Activated CD8-positive, alpha-beta memory T cell treated with anti-CD3 and anti-CD28 coated beads, Interleukin-2, amount 50 U/mL, for 48 hours (primary cell): Measurements from ENCODE around the gene CKAP2L.

Source experiments
- DNase-seq: peaks from one replicate; pipeline ENCODE4 v3.0.0-alpha.2; 2020

Gene CKAP2L

DNA sequence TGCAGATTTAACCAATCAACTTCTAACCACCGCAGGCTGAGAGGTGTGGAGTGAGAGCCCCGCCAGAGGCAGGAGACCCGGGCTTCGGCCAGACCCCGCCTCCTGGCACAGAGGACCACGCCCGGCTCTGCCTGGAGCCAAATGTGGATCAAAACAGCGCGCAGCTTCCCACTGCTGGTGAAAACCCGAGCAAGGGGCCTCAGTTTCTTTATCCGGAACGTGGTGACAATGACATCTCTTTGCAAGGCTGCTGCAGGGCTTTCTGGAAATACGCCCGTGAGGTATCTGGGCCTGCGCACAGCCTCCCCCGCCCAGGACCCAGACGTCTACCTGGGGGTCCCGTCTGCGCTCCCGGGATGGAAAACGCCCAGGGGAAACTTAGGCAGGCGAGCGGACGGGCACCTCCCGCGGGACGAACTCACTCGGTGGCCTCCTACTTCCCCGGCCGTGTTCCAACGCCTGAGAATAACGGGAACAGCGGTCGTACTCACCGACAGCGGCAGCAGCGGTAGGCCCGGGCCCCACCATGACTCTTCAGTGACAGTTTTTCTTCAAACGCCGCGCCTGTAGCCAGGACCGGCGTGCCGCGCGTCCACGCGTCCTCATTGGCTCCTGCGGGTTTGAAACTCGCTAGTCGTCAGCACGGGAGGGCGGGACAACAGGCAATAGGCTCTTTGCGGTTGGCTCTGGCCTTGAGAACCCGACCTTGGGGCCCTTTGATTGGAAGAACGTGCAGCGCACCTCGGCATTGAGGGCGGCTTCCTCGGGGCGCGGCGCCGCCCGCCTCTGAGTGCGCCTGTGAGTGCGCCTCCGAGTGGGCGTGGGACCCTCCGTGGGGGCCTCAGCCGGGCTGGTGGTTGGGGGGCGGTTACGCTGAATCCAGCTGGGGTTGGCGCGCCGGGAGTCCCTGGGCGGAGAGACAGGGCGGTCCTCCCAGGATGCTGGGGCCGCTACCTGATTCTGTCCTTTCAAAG lies at the start of gene CKAP2L:
Gene CKAP2L, minus strand, starts transcription at position 539 of the 974 bp plus-strand sequence. Its CDS starts 11 bp downstream, at position 528.
- peak; percentile 94 for DNase-seq

- no peak for DNase-seq
Observed at GRCh38 chr2:112813280-112813966, 49.0 kb upstream of the CKAP2L start.

GRCh38 chr2:112812318-112813267 lies 48.2 kb upstream of the CKAP2L start:
- no peak for DNase-seq

GRCh38 chr2:112811841-112812306 lies 47.5 kb upstream of the CKAP2L start:
- no peak for DNase-seq

- DNase-seq, result no peak
Observed at GRCh38 chr2:112811276-112811831, 46.9 kb upstream of the CKAP2L start.

GRCh38 chr2:112809112-112809511 lies 44.7 kb upstream of the CKAP2L start:
- no peak for DNase-seq

GRCh38 chr2:112807233-112807807 lies 42.9 kb upstream of the CKAP2L start:
- DNase-seq, result no peak

GRCh38 chr2:112805542-112805941 lies 41.1 kb upstream of the CKAP2L start:
- no peak for DNase-seq

DNA sequence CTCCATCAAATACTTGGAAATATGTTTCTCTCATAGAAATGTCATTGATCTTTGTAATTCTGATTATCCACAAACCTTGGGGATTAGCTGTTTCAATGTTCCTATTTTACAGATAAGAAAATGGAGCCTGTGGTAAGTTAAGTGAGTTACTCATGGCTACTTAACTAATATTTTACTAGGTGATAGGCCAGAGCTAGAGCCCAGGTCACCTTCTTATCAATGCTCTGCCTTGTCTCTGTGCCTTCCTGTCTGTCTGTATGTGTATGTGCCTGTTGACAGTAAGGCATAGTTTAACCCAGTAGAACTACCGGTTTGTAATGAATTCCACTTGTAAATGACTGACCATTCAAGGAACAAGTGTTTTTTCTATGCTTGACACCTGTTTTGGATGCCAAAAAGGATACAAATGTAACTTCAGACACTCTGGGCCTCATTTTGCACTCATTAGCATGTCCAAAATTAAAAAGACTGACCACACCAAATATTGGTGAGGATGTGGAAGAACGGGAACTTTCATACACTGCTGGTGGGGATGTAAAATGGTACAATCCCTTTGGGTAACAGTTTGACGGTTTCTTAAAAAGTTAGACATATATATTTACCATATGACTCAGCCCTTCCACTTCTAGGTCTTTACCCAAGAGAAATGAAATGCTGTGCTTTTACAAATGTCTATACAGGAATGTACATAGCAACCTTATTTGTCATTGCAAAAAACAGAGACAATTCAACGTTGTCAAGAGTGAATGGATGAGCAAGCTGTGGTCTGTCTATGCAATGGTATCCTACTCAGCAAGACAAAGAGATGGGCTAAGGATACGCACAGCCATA lies 39.5 kb upstream of the CKAP2L start:
- no peak for DNase-seq

DNA sequence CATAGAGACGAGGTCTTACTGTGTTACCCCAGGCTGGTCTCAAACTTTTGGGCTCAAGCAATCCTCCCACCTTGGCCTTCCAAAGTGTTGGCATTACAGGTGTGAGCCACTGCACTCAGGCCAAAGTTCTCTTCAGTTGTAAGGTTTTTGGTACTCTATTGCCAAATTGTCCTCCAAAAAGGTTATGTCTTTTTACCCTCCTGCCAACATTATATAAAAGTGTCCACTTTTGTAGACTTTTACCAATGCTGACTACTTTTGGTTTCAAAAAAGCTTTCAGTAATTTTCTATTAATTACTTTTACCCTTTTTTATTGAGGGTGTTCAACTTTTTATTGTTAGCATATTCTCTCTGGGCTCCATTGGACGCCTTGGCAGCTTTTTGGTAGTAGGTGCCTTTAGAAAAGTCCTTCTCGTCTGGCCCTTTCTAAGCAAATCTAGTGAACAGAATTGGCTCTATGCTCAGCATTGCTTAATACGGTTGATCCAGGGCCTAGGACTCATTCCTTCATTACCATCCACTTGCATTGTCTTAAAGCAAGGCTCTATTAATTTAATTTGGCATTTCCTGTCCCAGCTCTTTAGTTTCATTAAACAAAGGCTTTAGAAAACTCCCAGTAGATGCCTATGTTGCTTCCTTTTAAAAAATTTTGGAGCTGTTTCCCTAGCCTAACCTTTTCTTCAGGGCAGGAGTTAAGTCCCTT lies 36.6 kb upstream of the CKAP2L start:
- DNase-seq, result no peak

- no peak for DNase-seq
Observed at GRCh38 chr2:112798979-112799975, 34.9 kb upstream of the CKAP2L start.

GRCh38 chr2:112796486-112796885 lies 32.1 kb upstream of the CKAP2L start:
- no peak for DNase-seq

DNA sequence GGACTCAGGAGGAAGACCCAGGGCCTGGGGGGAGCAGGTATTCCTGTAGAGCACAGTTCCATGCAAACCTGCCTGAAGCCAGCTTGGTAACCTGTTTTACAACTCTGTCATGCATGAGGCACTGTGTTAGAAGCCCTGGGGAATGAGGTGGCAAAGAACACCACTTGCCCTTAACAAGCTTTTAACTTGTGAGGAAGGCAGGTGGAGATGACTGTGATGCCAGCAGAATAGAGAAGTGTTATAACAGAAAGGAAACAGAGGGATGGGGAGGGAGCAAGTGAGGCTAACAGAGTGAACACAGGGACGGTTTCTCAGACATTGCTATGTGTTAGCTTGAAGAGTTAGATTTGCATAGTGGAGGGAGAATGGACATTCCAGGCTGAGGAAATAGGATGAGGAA lies 31.4 kb upstream of the CKAP2L start:
- no peak for DNase-seq

GRCh38 chr2:112794841-112795240 lies 30.4 kb upstream of the CKAP2L start:
- DNase-seq, result no peak

GRCh38 chr2:112794131-112794733 lies 29.8 kb upstream of the CKAP2L start:
- DNase-seq, result no peak

- no peak for DNase-seq
Observed at GRCh38 chr2:112793449-112793978, 29.1 kb upstream of the CKAP2L start.

DNA sequence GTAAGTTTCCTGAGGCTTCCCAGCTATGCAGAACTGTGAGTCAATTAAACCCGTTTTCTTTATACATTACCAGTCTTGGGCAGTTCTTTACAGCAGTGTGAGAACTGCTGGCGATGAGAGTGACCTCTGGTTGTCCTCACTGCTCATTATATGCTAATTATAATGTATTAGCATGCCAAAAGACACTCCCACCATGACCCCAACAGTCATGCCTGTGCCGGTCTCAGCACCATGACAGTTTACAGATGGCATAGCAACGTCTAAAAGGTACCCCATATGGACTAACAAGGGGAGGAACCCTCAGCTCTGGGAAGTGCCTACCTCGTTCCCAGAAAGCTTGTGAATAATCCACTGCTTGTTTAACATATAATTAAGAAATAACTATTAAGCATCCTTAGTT lies 28.0 kb upstream of the CKAP2L start:
- DNase-seq, result no peak

DNA sequence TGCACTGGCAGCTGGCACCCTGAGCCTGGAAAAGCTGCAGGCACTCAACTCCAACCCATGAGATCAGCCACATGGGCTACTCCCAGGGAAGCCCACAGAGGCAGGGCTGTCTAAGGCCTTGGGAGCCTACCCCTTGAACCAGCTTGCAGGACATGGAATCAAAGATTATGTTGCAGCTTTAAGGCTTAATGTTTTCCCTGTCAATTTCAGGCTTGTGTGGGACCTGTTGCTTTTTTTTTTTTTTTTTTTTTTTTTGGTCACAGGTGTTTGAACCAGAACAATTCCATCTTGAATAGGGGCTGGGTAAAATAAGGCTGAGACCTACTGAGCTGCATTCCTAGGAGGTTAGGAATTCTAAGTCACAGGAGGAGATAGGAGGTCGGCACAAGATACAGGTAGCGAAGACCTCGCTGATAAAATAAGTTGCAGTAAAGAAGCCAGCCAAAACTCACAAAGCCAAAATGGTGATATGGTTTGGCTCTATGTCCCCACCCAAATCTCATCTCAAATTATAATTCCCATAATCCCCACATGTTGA lies 27.4 kb upstream of the CKAP2L start:
- DNase-seq, result no peak
